Neural progenitor cell (in vitro differentiated cells): ENCODE data around the gene LMLN.
"Not testable (repeated sequence)": the region's sequence is repeated elsewhere in the genome, so short reads cannot be mapped to it uniquely, and the experiment has no call there.

Experiments
- CTCF ChIP-seq: fragments of 200-600 bp; sonication (generic); IDR thresholded peaks from 2 replicates; pipeline ENCODE4 v1.5.1; 2017; ENCODE audit warnings: antibody characterized with exemption, mild to moderate bottlenecking
- EZH2 ChIP-seq: fragments of 200-600 bp; sonication (generic); IDR thresholded peaks from 2 replicates; pipeline ENCODE4 v1.6.1; 2017; ENCODE audit warnings: antibody characterized with exemption, mild to moderate bottlenecking, moderate library complexity

GRCh38 chr3:198053462-198053861 is 93.4 kb downstream of the LMLN start:
- not testable (repeated sequence) for TF ChIP-seq CTCF, EZH2
